K562 (cell line): ENCODE results near the gene SCFD2. TPM values are rescaled to one million over a fixed set of nuclear protein-coding genes. Genes with fewer than 3 reads are reported as not detected.

Source experiments
- ATAC-seq: fragments of 200-7000 bp; cut with Tn5 transposase; 3 replicates; pipeline ENCODE4 v1.9.1; 2020; ENCODE audit warnings: moderate library complexity
- BruUV-seq: library from RNA; stranded (reverse); fragments of 400-500 nt; replicated peaks from 2 replicates; lab custom pipeline; 2021; lab: Mats Ljungman, UMichigan
- CTCF ChIA-PET: fragments of 300-600 bp; formaldehyde crosslinking; extraction: SDS; loops from one replicate; lab custom pipeline; 2021; ENCODE audit warnings: low intra/inter-chr PET ratio; lab: Yijun Ruan, JAX
- POLR2A ChIA-PET: fragments of 300-600, 350-650 bp; sonication (Branson Sonifier 250); formaldehyde crosslinking; extraction: SDS; loops from one replicate; lab custom pipeline; 2021; ENCODE audit warnings: antibody characterized with exemption, inconsistent platforms; lab: Yijun Ruan, JAX
- DNase-seq, 4 experiments: peaks; one replicate each; pipeline versions ENCODE4 v3.0.0 to v3.0.0-alpha.2; 2011 to 2018; ENCODE audit warnings: low spot score in 3 of 4, mixed read lengths in 3 of 4; ENCODE audit errors: extremely low read depth in 1 of 4
- FAIRE-seq: peaks from 2 replicates; lab custom pipeline; 2011; peaks lifted over from hg19 to GRCh38; lab: Jason Lieb, UNC
- H2AFZ ChIP-seq: 2 replicates; pipeline ENCODE4 v1.6.0; 2011; ENCODE audit warnings: low read depth, low read length, control low read depth, inconsistent platforms
- H3K27ac ChIP-seq: fragments of 200-600 bp; 3 replicates; pipeline ENCODE4 v1.8.0; 2011; ENCODE audit warnings: low read depth, mild to moderate bottlenecking, control low read depth, inconsistent platforms, low read length, moderate library complexity, mixed read lengths; ENCODE audit errors: extremely low read depth
- H3K27me3 ChIP-seq, 2 experiments: fragments of 300-600 bp in 1 of 2; 2 replicates in 1 of 2; 3 replicates in 1 of 2; pipeline versions ENCODE4 v1.6.0 to v1.8.0; 2011; ENCODE audit warnings: inconsistent platforms in 2 of 2, low read length in 2 of 2, mild to moderate bottlenecking in 1 of 2, mixed read lengths in 1 of 2, moderate library complexity in 1 of 2; ENCODE audit not compliant: control insufficient read depth in 2 of 2, insufficient read depth in 2 of 2
- H3K36me3 ChIP-seq: fragments of 300-600 bp; 3 replicates; pipeline ENCODE4 v1.8.0; 2011; ENCODE audit warnings: mild to moderate bottlenecking, low read length, inconsistent platforms; ENCODE audit not compliant: control insufficient read depth, insufficient read depth
- H3K4me1 ChIP-seq, 2 experiments: fragments of 200-600 bp in 1 of 2; replicated peaks in 1 of 2; 2 replicates in 1 of 2; 3 replicates in 1 of 2; pipeline versions ENCODE4 v1.5.1 to v1.8.0; 2011; ENCODE audit warnings: inconsistent platforms in 2 of 2, low read length in 2 of 2, mild to moderate bottlenecking in 1 of 2, mixed read lengths in 1 of 2, moderate library complexity in 1 of 2; ENCODE audit not compliant: control insufficient read depth in 2 of 2, insufficient read depth in 2 of 2
- H3K4me2 ChIP-seq: 2 replicates; pipeline ENCODE4 v1.6.1; 2011; ENCODE audit warnings: low read length, control low read depth, inconsistent platforms, mixed read lengths; ENCODE audit not compliant: insufficient read depth
- H3K4me3 ChIP-seq: fragments of 200-600 bp; sonication (generic), shearing (Covaris generic); 2 replicates; pipeline ENCODE4 v1.5.1; 2016; ENCODE audit warnings: control low read depth, inconsistent platforms
- H3K79me2 ChIP-seq: fragments of 200-600 bp; 3 replicates; pipeline ENCODE4 v1.8.0; 2011; ENCODE audit warnings: low read length, inconsistent platforms; ENCODE audit not compliant: control insufficient read depth, insufficient read depth
- H3K9ac ChIP-seq, 2 experiments: 2 replicates each; pipeline versions ENCODE4 v1.6.0 to v1.6.1; 2011; ENCODE audit warnings: low read depth in 2 of 2, low read length in 2 of 2, control low read depth in 1 of 2, inconsistent platforms in 1 of 2, mild to moderate bottlenecking in 1 of 2, mixed read lengths in 1 of 2; ENCODE audit not compliant: insufficient read depth in 1 of 2
- H3K9me1 ChIP-seq: one replicate; pipeline ENCODE4 v1.6.0; 2011; ENCODE audit warnings: inconsistent platforms, mild to moderate bottlenecking, low read length, moderate library complexity; ENCODE audit not compliant: control insufficient read depth, insufficient read depth
- H3K9me3 ChIP-seq: replicated peaks from 2 replicates; pipeline ENCODE4 v1.5.1; 2011; ENCODE audit warnings: low read depth, low read length, inconsistent platforms; ENCODE audit not compliant: control insufficient read depth, insufficient read depth
- H4K20me1 ChIP-seq: replicated peaks from 2 replicates; pipeline ENCODE4 v1.6.1; 2011; ENCODE audit warnings: low read length, inconsistent platforms, mixed read lengths; ENCODE audit not compliant: control insufficient read depth, insufficient read depth
- HDAC8 ChIP-seq: fragments of 450-650 bp; IDR thresholded peaks from 2 replicates; pipeline ENCODE4 v1.6.1; 2016; ENCODE audit warnings: mild to moderate bottlenecking, missing genetic modification characterization, moderate library complexity, missing compliant biosample characterization
- JUNB ChIP-seq: fragments of 450-650 bp; formaldehyde crosslinking; conservative IDR thresholded peaks from 2 replicates; pipeline ENCODE4 v1.4.0; 2020; ENCODE audit warnings: mild to moderate bottlenecking
- KDM5B ChIP-seq: fragments of 200-600 bp; sonication (generic); IDR thresholded peaks from 2 replicates; pipeline ENCODE4 v1.6.1; 2012; ENCODE audit warnings: low read depth, mild to moderate bottlenecking, moderate library complexity, low read length, control low read depth, inconsistent platforms; ENCODE audit not compliant: insufficient replicate concordance
- NCOA4 ChIP-seq: fragments of 450-650 bp; IDR thresholded peaks from 2 replicates; pipeline ENCODE4 v1.6.1; 2018; ENCODE audit warnings: mild to moderate bottlenecking; ENCODE audit not compliant: partially characterized antibody
- SFPQ ChIP-seq: fragments of 200-400 bp; formaldehyde crosslinking; IDR thresholded peaks from 2 replicates; pipeline ENCODE4 v1.6.1; 2017; ENCODE audit warnings: mild to moderate bottlenecking, low read depth, low read length, moderate library complexity
- SIN3B ChIP-seq: fragments of 450-650 bp; IDR thresholded peaks from 2 replicates; pipeline ENCODE4 v1.6.1; 2017; ENCODE audit warnings: low read depth, mild to moderate bottlenecking, moderate library complexity
- ZFP91 ChIP-seq: sonication (generic); formaldehyde crosslinking; IDR thresholded peaks from 2 replicates; pipeline ENCODE4 v1.8.0; 2022; ENCODE audit warnings: mild to moderate bottlenecking, missing genetic modification reagents
- WGBS: fragments of 100-300 bp; shearing (Covaris generic); methylation state at CpG from one replicate; pipeline ENCODE4 v1.1.6; 2016; ENCODE audit warnings: low coverage, mixed read lengths; ENCODE audit not compliant: insufficient coverage; ENCODE audit errors: missing lambda C conversion rate; 5-methylcytosine and 5-hydroxymethylcytosine counted together
- in situ Hi-C: fragments of 300-500 bp; cut with MboI; formaldehyde crosslinking; loops from 4 replicates; pipeline ENCODE4 v1.15.0; 2018; ENCODE audit warnings: inconsistent platforms, mixed read lengths
- intact Hi-C: fragments of 100-400 bp; cut with micrococcal nuclease; formaldehyde crosslinking; loops from 2 replicates; pipeline ENCODE4 v1.14.2; 2022
- polyA plus RNA-seq, 8 experiments: library from polyadenylated mRNA; depleted of rRNA in 4 of 8; stranded (reverse) in 5 of 8; unstranded in 3 of 8; fragments of >200 nt; fragmentation: Nextera tagmentation in 2 of 8; fragmentation: Illumina TruSeq in 1 of 8; extraction: Ambion mirVana in 2 of 8; extraction: Trizol in 1 of 8; gene quantifications; 2 replicates each; pipeline versions ENCODE4 v1.2.1 to v1.2.3, GENCODE V29; 2011 to 2014; ENCODE audit warnings: inconsistent platforms in 1 of 8, missing spikeins in 1 of 8
- total RNA-seq, 7 experiments: library from RNA; depleted of rRNA in 6 of 7; stranded (reverse); fragments of >200 nt in 6 of 7; fragmentation: Illumina TruSeq in 2 of 7; extraction: Trizol in 2 of 7; gene quantifications; 2 replicates each; pipeline versions ENCODE4 v1.2.1 to v1.2.3, GENCODE V29; 2011 to 2021; ENCODE audit warnings: low replicate concordance in 1 of 7

Gene SCFD2
- total and polyA plus RNA-seq, 9 of the 15 experiments (the other 6 are each of a cell fraction or from before 2014, with no cell fraction given), result 5.7 to 30.3 (median 22.8) TPM

GRCh38 chr4:52957835-52958631, 407.8 kb downstream of the SCFD2 start:
- POLR2A ChIA-PET, result no interaction called here
- Histone ChIP-seq H3K9me3 (no peaks in the 10 kb centered on the region), H2AFZ (no peak overlapping the region)
- TF ChIP-seq SIN3B, result no peak
- TF ChIP-seq HDAC8 (tag), result no peak
- no peak for TF ChIP-seq ZFP91 (CRISPR knock-in tag)
- TF ChIP-seq SFPQ, result no peak
- no peak for TF ChIP-seq KDM5B
- TF ChIP-seq JUNB, result no peak
- TF ChIP-seq NCOA4, result no peak
- TF ChIP-seq, all 486 proteins: peak for 0
- 49% methylated on average over 12 of the region's 12 CpGs for WGBS
- CTCF ChIA-PET, result no interaction called here
- Histone ChIP-seq H3K4me1 (no peaks in the 10 kb centered on the region), H3K9ac (no peak overlapping the region), H3K4me2 (no peak overlapping the region), H3K79me2 (no peaks in the 10 kb centered on the region), H3K36me3 (no peaks in the 10 kb centered on the region), H4K20me1 (no peaks in the 10 kb centered on the region), H3K4me3 (no peak overlapping the region), H3K27me3 (no peaks in the 10 kb centered on the region), H3K9me1 (no peaks in the 10 kb centered on the region), H3K27ac (no peak overlapping the region)
- no peak for FAIRE-seq
- in situ Hi-C loops (no loop called here), intact Hi-C loops (no loop called here)
- no peak for DNase-seq
- BruUV-seq, result no TSS peak
- no peak for ATAC-seq
